ENCODE data around the gene PTPRN2. TPM values are rescaled to one million over a fixed set of nuclear protein-coding genes. Genes with fewer than 3 reads are reported as not detected.
A peak's percentile ranks its signal among the peaks of the same experiment; 100 is the strongest.

The PTPRN2 gene
- total and polyA plus RNA-seq, 4 experiments from 2014 or later: 1.7 to 2.6 (median 1.9) TPM

GRCh38 chr7:158372400-158373342 lies 215.0 kb downstream of the PTPRN2 start:
- Mint-ChIP-seq H3K36me3 (no peaks in the 10 kb centered on the region), H3K9me3 (peaks cover 0 to 3% (median 0%) of the 10 kb centered on the region in 8 donors), H3K27ac (no peak overlapping the region), H3K4me1 (peaks cover 4 to 12% (median 6%) of the 10 kb centered on the region in 4 donors), H3K27me3 (peaks cover 0 to 4% of the 10 kb centered on the region in 2 donors), H3K4me3 (no peak overlapping the region)
- Histone ChIP-seq H3K4me1 (ENCODE audit: insufficient read depth, low read length) (no peaks in the 10 kb centered on the region), H3K27ac (ENCODE audit: low read depth, low read length) (no peak overlapping the region), H3K4me3 (ENCODE audit: low read length in 2 of 2) (no peak overlapping the region), H3K9me3 (ENCODE audit: control insufficient read depth in 1 of 2, low read length in 2 of 2) (no peaks in the 10 kb centered on the region), H3K36me3 (ENCODE audit: insufficient read depth, low read length) (no peaks in the 10 kb centered on the region), H3K27me3 (ENCODE audit: insufficient read depth, low read length) (no peaks in the 10 kb centered on the region)
- POLR2A ChIA-PET (ENCODE audit: partially characterized antibody): no interaction called here
- intact Hi-C loops (cut with micrococcal nuclease): no loop called here
- CTCF ChIA-PET (ENCODE audit: partially characterized antibody): no interaction called here
- no peak for DNase-seq

- CTCF ChIA-PET (ENCODE audit: partially characterized antibody): no interaction called here
- POLR2A ChIA-PET (ENCODE audit: partially characterized antibody): no interaction called here
- Mint-ChIP-seq H3K9me3 (peaks cover 0 to 3% (median 0%) of the 10 kb centered on the region in 8 donors), H3K27me3 (peaks cover 0 to 4% of the 10 kb centered on the region in 2 donors), H3K4me1 (peaks cover 0 to 12% (median 4%) of the 10 kb centered on the region in 4 donors), H3K27ac (no peak overlapping the region), H3K36me3 (no peaks in the 10 kb centered on the region), H3K4me3 (no peak overlapping the region)
- Histone ChIP-seq H3K4me3 (ENCODE audit: low read length in 2 of 2) (no peak overlapping the region), H3K27ac (ENCODE audit: low read depth, low read length) (no peak overlapping the region), H3K27me3 (ENCODE audit: insufficient read depth, low read length) (no peaks in the 10 kb centered on the region), H3K36me3 (ENCODE audit: insufficient read depth, low read length) (no peaks in the 10 kb centered on the region), H3K4me1 (ENCODE audit: insufficient read depth, low read length) (no peaks in the 10 kb centered on the region), H3K9me3 (ENCODE audit: control insufficient read depth in 1 of 2, low read length in 2 of 2) (no peaks in the 10 kb centered on the region)
- intact Hi-C loops (cut with micrococcal nuclease): no loop called here
- DNase-seq: no peak
These were observed 215.8 kb downstream of the PTPRN2 start for GRCh38 chr7:158371856-158372255.

GRCh38 chr7:158369866-158370265 lies 217.8 kb downstream of the PTPRN2 start:
- Histone ChIP-seq H3K9me3 (ENCODE audit: control insufficient read depth in 1 of 2, low read length in 2 of 2) (no peaks in the 10 kb centered on the region), H3K36me3 (ENCODE audit: insufficient read depth, low read length) (no peaks in the 10 kb centered on the region), H3K4me3 (ENCODE audit: low read length in 2 of 2) (no peak overlapping the region), H3K27me3 (ENCODE audit: insufficient read depth, low read length) (no peaks in the 10 kb centered on the region), H3K4me1 (ENCODE audit: insufficient read depth, low read length) (no peaks in the 10 kb centered on the region), H3K27ac (ENCODE audit: low read depth, low read length) (no peak overlapping the region)
- ChIA-PET POLR2A (ENCODE audit: partially characterized antibody) (no interaction called here), CTCF (ENCODE audit: partially characterized antibody) (no interaction called here)
- H3K27me3 Mint-ChIP-seq: peaks cover 0 to 4% of the 10 kb centered on the region in 2 donors
- peaks cover 0 to 3% (median under 1%) of the 10 kb centered on the region in 4 donors for H3K4me1 Mint-ChIP-seq
- DNase-seq: no peak
- intact Hi-C loops (cut with micrococcal nuclease): no loop called here
- H3K9me3 Mint-ChIP-seq: peaks cover 0 to 3% (median 0%) of the 10 kb centered on the region in 8 donors
- no peaks in the 10 kb centered on the region for H3K36me3 Mint-ChIP-seq
- H3K4me3 Mint-ChIP-seq: no peak overlapping the region
- H3K27ac Mint-ChIP-seq: no peak overlapping the region

DNA sequence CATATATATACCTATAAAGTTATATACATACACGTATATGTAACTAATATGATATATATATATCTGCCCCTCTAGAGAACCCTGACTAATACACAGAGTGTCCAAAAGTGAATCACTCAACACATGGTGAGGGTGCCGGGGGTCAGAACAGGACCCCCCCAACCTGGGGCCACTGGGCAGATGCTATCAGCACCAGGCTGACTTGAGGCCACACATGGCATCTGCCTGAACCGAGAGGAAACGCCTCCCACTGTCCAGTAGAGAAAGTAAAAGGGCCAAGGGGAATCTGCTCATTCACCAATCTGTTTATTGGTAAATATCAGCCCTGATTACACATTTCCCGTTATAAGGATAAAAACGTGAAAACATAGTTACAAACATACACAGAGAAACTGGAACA lies 218.3 kb downstream of the PTPRN2 start:
- H3K27ac ChIP-seq (ENCODE audit: low read depth, low read length): no peak overlapping the region
- H3K4me1 ChIP-seq (ENCODE audit: insufficient read depth, low read length): no peaks in the 10 kb centered on the region
- CTCF ChIA-PET (ENCODE audit: partially characterized antibody): no interaction called here
- H3K9me3 Mint-ChIP-seq: peaks cover 0 to 2% (median 0%) of the 10 kb centered on the region in 8 donors
- no peaks in the 10 kb centered on the region for H3K27me3 ChIP-seq (ENCODE audit: insufficient read depth, low read length)
- peaks cover 0 to 1% (median 0%) of the 10 kb centered on the region in 4 donors for H3K4me1 Mint-ChIP-seq
- no peaks in the 10 kb centered on the region for H3K9me3 ChIP-seq (ENCODE audit: control insufficient read depth in 1 of 2, low read length in 2 of 2)
- H3K27ac Mint-ChIP-seq: peak overlapping the region in 1 of 7 donors; percentile 12
- H3K4me3 ChIP-seq (ENCODE audit: low read length in 2 of 2): no peak overlapping the region
- H3K36me3 ChIP-seq (ENCODE audit: insufficient read depth, low read length): no peaks in the 10 kb centered on the region
- intact Hi-C loops (cut with micrococcal nuclease): no loop called here
- peaks cover 0 to 4% of the 10 kb centered on the region in 2 donors for H3K27me3 Mint-ChIP-seq
- no peak overlapping the region for H3K4me3 Mint-ChIP-seq
- H3K36me3 Mint-ChIP-seq: no peaks in the 10 kb centered on the region
- no peak for DNase-seq
- POLR2A ChIA-PET (ENCODE audit: partially characterized antibody): no interaction called here

DNA sequence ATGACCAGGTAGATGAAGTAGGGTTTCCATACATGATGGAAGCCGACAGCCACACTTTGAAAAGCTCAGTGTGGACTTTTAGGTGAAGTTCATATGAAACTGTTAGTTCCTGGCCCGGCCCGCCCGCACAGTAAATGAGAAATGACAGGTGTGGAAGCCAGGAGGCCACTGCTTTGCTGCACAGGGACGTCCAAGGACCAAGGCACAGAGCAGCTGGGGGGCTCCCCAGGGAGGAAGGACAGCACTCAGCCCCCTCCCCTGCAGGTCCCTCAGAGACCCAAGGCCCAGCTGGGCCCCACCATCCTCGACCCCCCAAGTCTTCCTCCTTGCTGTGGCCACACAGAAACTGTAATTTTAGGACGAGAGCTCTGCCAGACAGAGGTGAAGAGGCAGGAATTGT lies 219.2 kb downstream of the PTPRN2 start:
- POLR2A ChIA-PET (ENCODE audit: partially characterized antibody): no interaction called here
- CTCF ChIA-PET (ENCODE audit: partially characterized antibody): no interaction called here

DNA sequence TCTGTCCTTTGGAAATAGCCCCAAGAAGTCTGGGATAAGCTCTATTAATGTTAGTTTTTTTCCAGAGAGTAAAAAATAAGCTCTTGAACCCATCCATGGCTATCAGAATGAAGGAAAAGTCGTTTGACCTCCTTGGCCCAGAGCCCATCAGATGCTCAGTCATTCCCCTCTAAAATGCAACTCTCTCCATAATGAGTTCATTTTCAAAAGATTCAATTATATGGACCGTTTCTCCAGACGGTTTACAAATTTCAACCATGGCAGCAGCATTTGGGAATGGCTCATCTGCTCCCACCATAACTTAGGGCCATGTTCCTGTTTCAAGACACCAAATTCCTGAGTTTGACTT lies 220.0 kb downstream of the PTPRN2 start:
- intact Hi-C loops (cut with micrococcal nuclease): no loop called here
- Mint-ChIP-seq H3K36me3 (no peaks in the 10 kb centered on the region), H3K9me3 (no peaks in the 10 kb centered on the region), H3K4me1 (no peaks in the 10 kb centered on the region), H3K27me3 (no peaks in the 10 kb centered on the region), H3K27ac (no peak overlapping the region), H3K4me3 (no peak overlapping the region)
- Histone ChIP-seq H3K4me1 (ENCODE audit: insufficient read depth, low read length) (no peaks in the 10 kb centered on the region), H3K27me3 (ENCODE audit: insufficient read depth, low read length) (no peaks in the 10 kb centered on the region), H3K4me3 (ENCODE audit: low read length in 2 of 2) (no peak overlapping the region), H3K36me3 (ENCODE audit: insufficient read depth, low read length) (no peaks in the 10 kb centered on the region), H3K27ac (ENCODE audit: low read depth, low read length) (no peak overlapping the region), H3K9me3 (ENCODE audit: control insufficient read depth in 1 of 2, low read length in 2 of 2) (no peaks in the 10 kb centered on the region)
- CTCF ChIA-PET (ENCODE audit: partially characterized antibody): no interaction called here
- POLR2A ChIA-PET (ENCODE audit: partially characterized antibody): no interaction called here
- DNase-seq: no peak

More for the DNA sequence above, 219.2 kb downstream of the PTPRN2 start:
- Mint-ChIP-seq H3K27me3 (no peaks in the 10 kb centered on the region), H3K9me3 (no peaks in the 10 kb centered on the region), H3K36me3 (no peaks in the 10 kb centered on the region), H3K27ac (no peak overlapping the region), H3K4me1 (no peaks in the 10 kb centered on the region), H3K4me3 (no peak overlapping the region)
- no peak overlapping the region for H3K27ac ChIP-seq (ENCODE audit: low read depth, low read length)
- intact Hi-C loops (cut with micrococcal nuclease): no loop called here
- H3K4me1 ChIP-seq (ENCODE audit: insufficient read depth, low read length): no peaks in the 10 kb centered on the region
- H3K27me3 ChIP-seq (ENCODE audit: insufficient read depth, low read length): no peaks in the 10 kb centered on the region
- no peak overlapping the region for H3K4me3 ChIP-seq (ENCODE audit: low read length in 2 of 2)
- no peak for DNase-seq
- H3K36me3 ChIP-seq (ENCODE audit: insufficient read depth, low read length): no peaks in the 10 kb centered on the region
- H3K9me3 ChIP-seq (ENCODE audit: control insufficient read depth in 1 of 2, low read length in 2 of 2): no peaks in the 10 kb centered on the region

- POLR2A ChIA-PET (ENCODE audit: partially characterized antibody): no interaction called here
- no peaks in the 10 kb centered on the region for H3K9me3 Mint-ChIP-seq
- no peaks in the 10 kb centered on the region for H3K27me3 ChIP-seq (ENCODE audit: insufficient read depth, low read length)
- CTCF ChIA-PET (ENCODE audit: partially characterized antibody): no interaction called here
- H3K27me3 Mint-ChIP-seq: no peaks in the 10 kb centered on the region
- intact Hi-C loops (cut with micrococcal nuclease): no loop called here
- H3K27ac ChIP-seq (ENCODE audit: low read depth, low read length): no peak overlapping the region
- no peak overlapping the region for H3K4me3 Mint-ChIP-seq
- H3K4me1 Mint-ChIP-seq: no peaks in the 10 kb centered on the region
- no peaks in the 10 kb centered on the region for H3K4me1 ChIP-seq (ENCODE audit: insufficient read depth, low read length)
- no peaks in the 10 kb centered on the region for H3K36me3 ChIP-seq (ENCODE audit: insufficient read depth, low read length)
- no peak for DNase-seq
- no peaks in the 10 kb centered on the region for H3K9me3 ChIP-seq (ENCODE audit: control insufficient read depth in 1 of 2, low read length in 2 of 2)
- no peak overlapping the region for H3K4me3 ChIP-seq (ENCODE audit: low read length in 2 of 2)
- H3K27ac Mint-ChIP-seq: no peak overlapping the region
- no peaks in the 10 kb centered on the region for H3K36me3 Mint-ChIP-seq
These were observed 220.5 kb downstream of the PTPRN2 start for GRCh38 chr7:158366916-158367633.

All from CD4-positive, alpha-beta memory T cell (primary cell).